GM10847 (cell line): Measurements from ENCODE around the gene BRAF.

Experiments used
- POLR2A ChIP-seq: IDR thresholded peaks from 2 replicates; pipeline ENCODE4 v1.6.1; 2011; ENCODE audit not compliant: insufficient read length; ENCODE audit errors: extremely low read depth

Gene BRAF

DNA sequence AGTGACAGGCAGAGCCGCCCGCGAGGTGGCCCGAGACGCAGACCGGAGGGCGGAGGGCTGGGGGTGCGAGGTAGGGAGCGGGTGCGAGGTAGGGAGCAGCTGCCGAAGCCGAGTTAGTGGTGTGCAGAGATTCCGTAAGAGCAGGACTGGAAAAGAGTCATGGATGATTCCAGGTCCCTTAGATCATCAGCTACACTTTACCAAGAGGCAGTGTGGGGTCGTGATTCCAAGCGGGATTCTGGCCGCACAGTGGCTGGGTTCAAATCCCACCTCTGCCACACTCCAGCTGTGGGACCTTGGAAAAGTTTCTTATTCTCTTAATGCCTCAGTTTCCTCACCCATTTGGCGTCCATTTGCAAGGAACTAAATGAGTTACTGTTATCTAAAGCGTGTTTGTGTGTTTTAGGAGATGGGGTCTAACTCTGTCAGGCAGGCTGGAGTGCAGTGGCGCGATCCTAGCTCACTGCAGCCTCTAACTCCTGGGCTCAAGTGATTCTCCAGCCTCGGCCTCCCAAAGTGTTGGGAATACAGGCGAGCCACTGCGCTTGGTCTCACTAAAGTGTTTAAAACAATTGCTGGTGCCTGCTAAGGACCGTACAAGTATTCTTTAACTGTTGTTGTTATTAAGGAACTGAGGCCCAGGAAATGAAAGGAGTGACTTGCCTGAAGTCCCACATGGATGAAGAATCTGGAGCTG lies 227.1 kb downstream of the BRAF start:
- no peak for TF ChIP-seq POLR2A

DNA sequence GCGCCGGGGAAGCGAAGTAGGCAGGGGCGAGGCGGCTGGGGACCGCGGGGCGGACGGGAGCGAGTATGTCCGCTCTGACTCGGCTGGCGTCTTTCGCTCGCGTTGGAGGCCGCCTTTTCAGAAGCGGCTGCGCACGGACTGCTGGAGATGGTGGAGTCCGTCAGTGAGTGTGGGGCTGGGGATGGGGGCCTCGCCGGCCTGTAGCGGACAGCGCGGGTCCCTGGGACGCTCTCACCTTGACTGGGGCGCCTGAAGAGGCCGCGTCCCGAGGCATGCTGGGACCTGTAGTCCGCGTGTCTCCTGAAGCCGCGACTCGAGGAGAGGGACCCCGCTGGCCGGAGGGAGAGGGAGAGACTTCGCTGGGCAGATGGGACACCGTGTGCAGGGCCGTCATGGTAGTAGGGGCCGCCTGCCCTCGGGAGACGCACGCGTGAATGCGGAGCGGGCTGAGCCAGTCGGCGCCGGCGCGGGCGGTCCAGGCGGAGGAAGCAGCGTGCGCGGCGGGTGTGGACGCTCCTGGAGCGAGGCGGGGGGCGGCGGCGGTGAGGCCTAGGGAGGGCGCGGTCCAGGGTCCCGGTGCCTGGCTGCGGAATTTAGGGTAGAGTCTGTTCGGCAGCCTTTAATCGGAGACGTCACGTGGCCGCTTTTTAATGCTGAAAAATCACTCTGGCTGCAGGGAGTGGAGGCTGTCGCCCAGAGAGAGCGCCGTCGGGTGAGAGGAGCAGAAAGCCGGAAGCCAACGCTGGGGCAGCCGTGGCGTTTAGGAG lies 227.9 kb downstream of the BRAF start, which contains the start of gene NDUFB2:
TSS of gene NDUFB2 (plus strand) at position 29 of the 767 bp plus-strand sequence. CDS start at position 66, 37 bp downstream.
- TF ChIP-seq POLR2A = peak; percentile 71

DNA sequence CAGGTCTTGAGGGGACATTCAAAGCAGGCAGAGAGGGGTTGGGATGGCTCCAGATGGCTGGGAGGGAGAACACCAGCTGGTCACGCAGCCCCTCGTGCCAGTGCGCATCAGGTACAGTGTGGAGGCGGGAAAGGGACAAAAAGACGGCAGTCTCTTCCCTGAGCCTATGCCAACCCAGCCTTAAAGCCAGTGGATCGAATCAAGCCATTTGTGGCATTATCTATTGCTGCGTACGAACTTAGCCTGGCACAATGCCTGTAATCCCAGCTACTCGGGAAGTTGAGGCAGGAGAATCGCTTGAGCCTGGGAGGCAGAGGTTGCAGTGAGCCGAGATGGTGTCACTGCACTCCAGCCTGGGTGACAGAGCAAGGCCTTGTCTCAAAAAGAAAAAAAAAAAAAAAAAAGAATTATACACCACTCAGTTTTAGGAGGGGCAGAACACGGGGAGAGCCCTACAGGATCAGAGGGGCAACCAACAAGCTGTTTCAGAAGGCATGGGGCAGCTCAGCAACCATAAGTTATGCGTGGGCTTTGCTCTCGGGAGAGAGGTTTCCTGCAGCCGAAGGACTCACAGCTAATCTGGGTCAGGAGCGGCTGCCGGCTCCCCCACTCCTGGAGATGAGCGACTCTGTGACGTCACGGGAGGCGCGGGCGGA lies 228.6 kb downstream of the BRAF start:
- TF ChIP-seq POLR2A = no peak

DNA sequence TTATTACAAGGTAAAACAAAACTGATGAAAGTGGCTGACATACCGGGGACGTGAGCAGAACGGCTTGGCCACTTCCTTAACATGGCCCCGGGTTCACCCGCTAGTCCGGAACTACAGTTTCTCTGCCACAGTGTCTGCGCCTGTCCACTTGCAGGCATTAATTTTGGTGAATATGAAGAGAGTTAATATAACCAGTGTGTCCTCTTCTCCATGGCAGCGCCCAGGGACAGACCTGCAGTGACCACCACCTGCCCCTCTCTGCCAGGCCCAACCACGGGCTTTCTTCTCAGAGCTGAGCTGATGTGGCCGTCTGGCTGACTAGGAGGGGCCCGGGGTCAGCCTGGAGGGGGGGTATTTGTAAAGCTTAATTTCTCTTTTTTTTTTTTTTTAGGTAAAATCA lies 229.3 kb downstream of the BRAF start:
- no peak for TF ChIP-seq POLR2A

DNA sequence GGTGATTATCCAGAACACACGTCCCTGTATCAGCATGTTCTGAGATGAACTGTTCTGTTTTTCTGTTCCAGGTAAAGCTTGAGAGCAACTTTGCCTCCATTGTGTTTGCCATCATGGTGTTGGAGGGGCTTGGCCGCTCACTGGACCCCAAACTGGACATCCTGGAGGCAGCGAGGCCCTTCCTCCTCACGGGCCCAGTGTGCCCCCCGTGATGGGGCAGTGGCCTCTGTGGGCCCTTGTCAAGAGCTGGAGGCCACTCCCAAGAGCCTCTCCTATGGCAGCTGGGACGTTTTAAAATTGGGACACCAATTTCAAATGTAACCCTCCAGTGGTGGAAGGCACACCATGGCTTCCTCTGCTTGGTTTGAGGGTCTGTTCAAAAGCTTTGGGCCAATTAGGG lies 230.1 kb downstream of the BRAF start:
- no peak for TF ChIP-seq POLR2A

DNA sequence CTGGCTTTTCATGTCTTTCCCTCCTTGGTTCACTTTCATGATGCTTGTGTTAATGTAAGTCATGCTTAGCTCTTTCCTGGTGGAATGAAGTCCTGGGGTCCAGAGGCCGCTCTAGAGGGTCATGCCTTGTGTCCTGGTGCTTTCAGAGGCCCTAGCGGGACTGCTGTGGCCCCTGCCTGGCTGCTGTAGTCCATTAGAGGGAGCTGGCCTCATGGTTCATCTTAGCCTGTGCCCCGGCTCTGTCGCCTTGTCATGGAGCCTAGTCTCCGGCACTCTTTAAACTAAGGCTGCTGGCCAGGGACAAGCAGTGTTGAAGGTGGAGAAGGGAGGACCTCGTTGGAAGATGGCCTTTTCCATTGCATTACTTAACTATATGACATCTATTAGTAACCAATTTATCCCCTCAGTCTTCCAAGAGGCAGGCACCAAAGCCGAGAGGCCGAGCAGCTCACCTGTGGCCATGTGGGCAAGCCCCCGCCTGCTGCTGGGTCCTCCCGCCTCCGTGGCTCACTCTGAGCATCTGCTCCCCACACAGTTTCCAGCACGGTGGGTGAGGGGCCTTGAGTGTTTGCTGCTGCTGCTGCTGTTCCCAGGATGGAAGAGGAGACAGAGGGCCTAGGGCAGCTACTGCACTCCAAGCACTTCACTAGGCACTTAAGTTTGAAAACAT lies 233.2 kb downstream of the BRAF start:
- TF ChIP-seq POLR2A = no peak

DNA sequence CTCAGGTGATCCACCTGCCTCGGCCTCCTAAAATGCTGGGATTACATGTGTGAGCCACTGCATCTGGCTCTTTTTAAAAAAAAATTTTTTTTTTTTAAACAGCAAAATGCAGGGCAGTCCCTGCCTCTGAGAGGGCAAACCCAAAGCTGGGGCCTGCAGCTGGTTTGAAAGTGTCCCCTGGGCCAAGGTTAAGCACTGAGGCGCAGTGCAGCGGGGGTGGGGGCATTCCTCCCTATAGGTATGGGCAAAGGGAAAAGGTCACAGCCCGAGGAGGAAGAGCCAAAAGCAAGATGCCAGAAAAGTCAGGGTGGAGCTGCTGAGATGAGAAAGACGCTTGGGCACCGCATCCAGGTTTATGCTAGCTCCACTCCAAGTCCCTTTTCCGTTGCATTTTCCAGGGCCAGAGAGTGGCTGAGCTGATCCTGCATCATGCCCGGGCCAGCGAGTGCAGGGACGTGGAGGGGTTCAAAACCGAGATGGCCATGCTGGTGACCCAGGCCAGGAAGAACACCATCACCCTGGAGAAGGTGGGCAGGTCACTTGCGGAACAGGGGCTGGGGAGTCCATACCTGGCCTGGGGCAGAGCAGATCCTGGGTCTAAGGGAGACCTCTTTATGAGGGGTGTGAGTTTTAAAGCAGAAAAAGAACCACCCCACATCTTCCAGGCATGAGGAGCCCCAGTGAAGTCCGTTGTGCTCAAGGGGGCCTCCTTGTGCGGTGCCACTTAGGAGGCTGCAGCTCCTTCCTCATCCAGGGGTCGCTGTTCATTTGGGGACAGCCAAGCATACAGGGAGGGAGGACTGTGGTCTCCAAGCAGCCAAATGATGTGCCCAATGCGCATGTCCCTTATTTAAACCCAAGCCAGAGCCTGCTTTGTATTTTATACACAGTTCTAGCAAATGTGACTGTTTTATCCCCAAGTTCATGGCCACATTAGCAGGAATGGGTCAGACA lies 235.3 kb downstream of the BRAF start:
- no peak for TF ChIP-seq POLR2A

DNA sequence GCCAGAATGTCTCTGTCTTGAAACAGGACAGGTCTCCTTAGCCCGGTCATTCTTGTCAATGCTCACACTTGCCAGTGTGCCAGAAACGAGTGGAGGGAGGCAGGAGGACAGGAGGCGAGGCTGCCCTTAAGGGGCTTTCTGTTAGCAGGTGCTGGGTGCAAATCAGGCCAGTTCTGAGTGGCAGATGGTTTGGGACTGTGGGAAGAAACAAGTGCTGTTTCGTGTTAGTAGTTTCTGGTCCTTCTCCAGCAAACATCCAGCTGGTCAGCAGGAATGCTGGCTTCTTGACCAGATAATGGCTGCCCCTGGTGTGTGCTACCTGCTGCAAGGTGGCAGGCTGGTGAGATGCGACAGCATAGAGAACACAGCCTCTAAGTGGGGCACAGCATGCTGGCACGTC lies 236.4 kb downstream of the BRAF start:
- no peak for TF ChIP-seq POLR2A

DNA sequence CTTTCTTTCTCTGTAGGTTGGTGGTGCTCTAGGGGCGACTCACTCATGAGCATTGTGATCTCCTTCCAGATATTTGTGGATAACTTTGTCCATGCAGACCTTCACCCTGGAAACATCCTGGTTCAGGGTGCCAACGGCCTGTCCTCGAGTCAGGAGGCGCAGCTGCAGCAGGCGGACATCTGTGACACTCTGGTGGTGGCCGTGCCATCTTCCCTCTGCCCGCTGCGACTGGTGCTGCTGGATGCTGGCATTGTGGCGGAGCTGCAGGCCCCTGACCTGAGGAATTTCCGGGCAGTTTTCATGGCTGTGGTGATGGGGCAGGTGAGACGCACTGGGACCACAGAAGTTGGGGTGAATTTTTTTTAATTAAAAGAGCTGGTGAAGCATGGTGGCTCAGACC lies 237.8 kb downstream of the BRAF start:
- TF ChIP-seq POLR2A = no peak

DNA sequence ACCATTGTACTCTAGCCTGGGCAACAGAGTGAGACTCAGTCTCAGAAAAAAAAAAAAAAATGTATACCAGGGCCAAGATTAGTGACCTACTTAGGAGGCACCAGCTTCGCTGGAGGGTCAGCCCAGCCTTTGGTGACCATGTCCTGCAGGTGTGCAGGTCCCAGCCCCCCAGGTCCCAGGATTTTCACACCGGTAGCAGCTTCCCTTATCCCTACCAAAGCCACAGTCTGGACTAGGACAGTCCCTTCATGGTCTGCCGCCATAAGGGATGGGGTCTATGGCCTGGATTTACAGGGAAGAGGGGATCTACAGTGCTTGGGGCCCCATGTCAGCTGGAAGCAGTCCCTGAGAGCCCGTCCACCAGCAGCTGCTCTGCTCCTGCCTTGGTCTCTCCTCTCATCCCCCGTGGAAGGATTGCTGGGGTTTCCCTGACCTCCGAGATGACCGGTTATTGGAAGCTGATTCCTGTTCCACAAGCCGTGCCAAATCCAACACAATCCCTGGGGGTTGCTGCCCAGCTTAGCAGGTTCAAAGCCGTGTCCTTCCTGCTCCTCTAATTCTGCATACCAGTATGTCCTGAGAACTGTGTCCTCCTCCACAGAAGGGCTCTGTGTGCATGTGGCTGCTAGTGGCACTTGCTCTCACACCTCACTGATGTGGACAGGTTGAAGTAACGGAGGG lies 239.2 kb downstream of the BRAF start:
- no peak for TF ChIP-seq POLR2A

DNA sequence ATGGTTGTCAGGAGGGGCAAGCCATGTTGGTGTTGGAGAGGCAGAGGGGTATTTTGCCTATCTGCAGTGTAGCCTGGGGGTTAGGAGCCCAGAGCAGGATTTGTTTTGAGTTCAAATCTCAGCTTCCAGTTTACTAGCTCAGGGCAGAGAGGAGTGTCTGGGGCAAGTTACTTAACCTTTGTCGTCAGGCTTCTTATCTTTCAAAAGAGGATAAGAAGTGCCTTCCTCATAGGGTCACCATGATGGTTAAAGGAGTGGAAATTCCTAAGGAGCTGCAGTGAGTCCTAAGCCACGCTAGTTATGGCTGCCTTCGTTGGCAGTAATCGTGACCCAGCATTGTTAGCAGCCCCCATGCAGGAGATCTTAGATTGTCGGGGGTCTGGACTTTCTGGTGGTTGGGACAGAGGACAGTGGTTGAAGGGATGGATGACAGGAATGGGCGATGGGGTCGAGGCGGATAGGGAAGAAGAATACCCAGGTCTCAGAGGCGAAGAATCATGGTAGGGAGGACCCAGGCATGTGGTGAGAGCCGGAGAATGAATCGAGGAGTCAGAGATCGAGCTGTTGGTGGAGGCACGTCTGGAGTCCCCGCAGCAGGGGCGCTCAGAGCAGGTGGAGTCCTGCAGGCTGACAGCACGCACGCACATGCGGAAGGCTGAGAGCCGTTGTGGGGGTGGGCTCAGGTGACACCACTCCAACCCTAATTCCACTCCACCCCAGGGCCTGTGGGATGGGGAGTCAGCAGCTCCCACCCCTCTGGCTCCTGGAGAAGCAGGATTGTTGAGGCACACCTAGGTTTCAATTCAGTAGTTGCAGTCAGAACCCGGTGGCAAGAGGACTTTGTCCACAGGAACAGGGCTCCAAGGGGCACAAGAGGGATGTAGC lies 240.4 kb downstream of the BRAF start:
- TF ChIP-seq POLR2A = no peak

DNA sequence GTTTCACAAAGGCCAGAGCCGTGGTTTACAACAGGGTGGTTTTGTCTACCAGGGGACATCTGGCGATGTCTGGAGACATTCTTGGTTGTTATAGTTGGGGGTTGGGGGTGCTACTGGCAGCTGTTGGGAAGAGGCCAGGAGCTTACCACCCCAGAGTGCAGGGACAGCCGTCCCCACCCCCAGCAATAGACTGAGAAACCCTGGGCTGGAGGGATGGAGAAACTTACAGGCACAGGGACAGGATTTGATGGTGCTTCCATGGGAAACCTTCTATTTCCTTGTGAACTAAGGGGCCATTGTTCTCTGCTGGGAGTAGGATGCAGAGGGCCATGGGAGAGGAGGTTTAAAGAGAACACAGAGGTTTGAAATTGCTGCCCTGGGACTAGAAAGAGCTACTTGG lies 241.1 kb downstream of the BRAF start:
- no peak for TF ChIP-seq POLR2A

DNA sequence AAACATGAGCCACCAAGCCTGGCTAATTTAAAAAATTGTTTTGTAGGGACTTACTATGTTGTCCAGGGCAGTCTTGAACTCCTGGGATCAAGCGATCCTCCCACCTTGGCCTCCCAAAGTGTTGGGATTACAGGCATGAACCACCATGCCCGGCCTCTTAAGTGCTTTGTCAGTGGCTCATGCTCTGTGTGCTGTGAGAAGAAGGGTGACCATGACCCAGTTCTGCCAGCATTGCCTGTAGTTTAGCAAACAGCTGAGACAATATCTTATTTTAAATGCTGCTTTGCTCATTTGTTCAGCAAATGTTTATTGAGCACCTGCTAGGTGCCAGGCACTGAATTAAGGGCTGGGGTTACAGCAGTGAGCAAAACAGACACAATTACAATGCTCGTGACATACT lies 243.0 kb downstream of the BRAF start:
- TF ChIP-seq POLR2A = no peak
